Activated naive CD4-positive, alpha-beta T cell treated with anti-CD3 and anti-CD28 coated beads, Interleukin-2, amount 10 ng/mL, durations not matched to agents 7 days and 5 days (primary cell): ENCODE data around the gene USP34.

Source experiments
- CTCF ChIA-PET: fragments of 350-600 bp; sonication (Branson Sonifier 250); formaldehyde crosslinking; loops from one replicate; lab custom pipeline; 2021; ENCODE audit warnings: antibody characterized with exemption; lab: Charles Lee
- DNase-seq: peaks from one replicate; pipeline ENCODE4 v3.0.0-alpha.2; 2020
- H3K27ac Mint-ChIP-seq: one replicate; pipeline ENCODE4 v1.8.0; 2021; ENCODE audit warnings: mild to moderate bottlenecking, moderate library complexity, mixed read lengths
- H3K27me3 Mint-ChIP-seq: one replicate; pipeline ENCODE4 v1.8.0; 2021; ENCODE audit warnings: mild to moderate bottlenecking, mixed read lengths
- H3K36me3 Mint-ChIP-seq: one replicate; pipeline ENCODE4 v1.8.0; 2021; ENCODE audit warnings: mixed read lengths
- H3K4me1 Mint-ChIP-seq: one replicate; pipeline ENCODE4 v1.8.0; 2021; ENCODE audit warnings: mixed read lengths
- H3K4me3 Mint-ChIP-seq: one replicate; pipeline ENCODE4 v1.8.0; 2021; ENCODE audit warnings: mild to moderate bottlenecking, moderate library complexity, mixed read lengths
- H3K9me3 Mint-ChIP-seq: one replicate; pipeline ENCODE4 v1.8.0; 2021; ENCODE audit warnings: mixed read lengths

USP34 gene

GRCh38 chr2:61363580-61363979 is 107.3 kb downstream of the USP34 start:
- CTCF ChIA-PET: no interaction called here
- DNase-seq: no peak
- Mint-ChIP-seq H3K4me3 (no peak overlapping the region), H3K27ac (no peak overlapping the region), H3K9me3 (no peaks in the 10 kb centered on the region), H3K27me3 (no peaks in the 10 kb centered on the region), H3K4me1 (peaks cover 33% of the 10 kb centered on the region), H3K36me3 (peaks cover 47% of the 10 kb centered on the region)

- H3K4me3 Mint-ChIP-seq: no peak overlapping the region
- no peaks in the 10 kb centered on the region for H3K27me3 Mint-ChIP-seq
- CTCF ChIA-PET: no interaction called here
- peaks cover 29% of the 10 kb centered on the region for H3K4me1 Mint-ChIP-seq
- peaks cover 44% of the 10 kb centered on the region for H3K36me3 Mint-ChIP-seq
- no peaks in the 10 kb centered on the region for H3K9me3 Mint-ChIP-seq
- no peak for DNase-seq
- no peak overlapping the region for H3K27ac Mint-ChIP-seq
Measured at GRCh38 chr2:61362873-61363272, 108.0 kb downstream of the USP34 start.

- Mint-ChIP-seq H3K27ac (no peak overlapping the region), H3K36me3 (peaks cover 38% of the 10 kb centered on the region), H3K27me3 (no peaks in the 10 kb centered on the region), H3K4me1 (peaks cover 35% of the 10 kb centered on the region), H3K9me3 (no peaks in the 10 kb centered on the region), H3K4me3 (no peak overlapping the region)
- CTCF ChIA-PET: no interaction called here
- DNase-seq: no peak
Measured at GRCh38 chr2:61361068-61361467, 109.8 kb downstream of the USP34 start.

GRCh38 chr2:61359058-61359457 is 111.8 kb downstream of the USP34 start:
- Mint-ChIP-seq H3K4me1 (peaks cover 23% of the 10 kb centered on the region), H3K36me3 (peaks cover 44% of the 10 kb centered on the region), H3K27me3 (no peaks in the 10 kb centered on the region), H3K4me3 (no peak overlapping the region), H3K27ac (no peak overlapping the region), H3K9me3 (peaks cover 2% of the 10 kb centered on the region)
- no peak for DNase-seq
- CTCF ChIA-PET: no interaction called here

- no peak overlapping the region for H3K4me3 Mint-ChIP-seq
- H3K4me1 Mint-ChIP-seq: peaks cover 20% of the 10 kb centered on the region
- no peak for DNase-seq
- H3K27me3 Mint-ChIP-seq: no peaks in the 10 kb centered on the region
- peaks cover 45% of the 10 kb centered on the region for H3K36me3 Mint-ChIP-seq
- H3K27ac Mint-ChIP-seq: no peak overlapping the region
- CTCF ChIA-PET: no interaction called here
- H3K9me3 Mint-ChIP-seq: peaks cover 8% of the 10 kb centered on the region
Measured at GRCh38 chr2:61357681-61358080, 113.2 kb downstream of the USP34 start.

GRCh38 chr2:61356958-61357350 is 113.9 kb downstream of the USP34 start:
- no peak overlapping the region for H3K27ac Mint-ChIP-seq
- CTCF ChIA-PET: no interaction called here
- no peaks in the 10 kb centered on the region for H3K27me3 Mint-ChIP-seq
- no peak overlapping the region for H3K4me3 Mint-ChIP-seq
- H3K9me3 Mint-ChIP-seq: peaks cover 9% of the 10 kb centered on the region
- peaks cover 20% of the 10 kb centered on the region for H3K4me1 Mint-ChIP-seq
- DNase-seq: no peak
- peaks cover 45% of the 10 kb centered on the region for H3K36me3 Mint-ChIP-seq

- Mint-ChIP-seq H3K36me3 (peaks cover 45% of the 10 kb centered on the region), H3K27me3 (no peaks in the 10 kb centered on the region), H3K4me3 (no peak overlapping the region), H3K9me3 (peaks cover 9% of the 10 kb centered on the region), H3K4me1 (peaks cover 18% of the 10 kb centered on the region), H3K27ac (no peak overlapping the region)
- CTCF ChIA-PET: no interaction called here
- DNase-seq: no peak
Measured at GRCh38 chr2:61356261-61356957, 114.5 kb downstream of the USP34 start.

- no peaks in the 10 kb centered on the region for H3K27me3 Mint-ChIP-seq
- CTCF ChIA-PET: no interaction called here
- no peak for DNase-seq
- peaks cover 9% of the 10 kb centered on the region for H3K9me3 Mint-ChIP-seq
- no peak overlapping the region for H3K27ac Mint-ChIP-seq
- no peak overlapping the region for H3K4me3 Mint-ChIP-seq
- H3K4me1 Mint-ChIP-seq: peaks cover 13% of the 10 kb centered on the region
- H3K36me3 Mint-ChIP-seq: peaks cover 52% of the 10 kb centered on the region
Measured at GRCh38 chr2:61354543-61355197, 116.2 kb downstream of the USP34 start.

- peaks cover 9% of the 10 kb centered on the region for H3K9me3 Mint-ChIP-seq
- peaks cover 13% of the 10 kb centered on the region for H3K4me1 Mint-ChIP-seq
- no peak overlapping the region for H3K4me3 Mint-ChIP-seq
- peaks cover 49% of the 10 kb centered on the region for H3K36me3 Mint-ChIP-seq
- no peak for DNase-seq
- no peaks in the 10 kb centered on the region for H3K27me3 Mint-ChIP-seq
- no peak overlapping the region for H3K27ac Mint-ChIP-seq
- CTCF ChIA-PET: no interaction called here
Measured at GRCh38 chr2:61353909-61354308, 117.0 kb downstream of the USP34 start.

- DNase-seq: no peak
- Mint-ChIP-seq H3K27ac (no peak overlapping the region), H3K4me1 (no peaks in the 10 kb centered on the region), H3K27me3 (no peaks in the 10 kb centered on the region), H3K4me3 (no peak overlapping the region), H3K36me3 (peaks cover 49% of the 10 kb centered on the region), H3K9me3 (peaks cover 9% of the 10 kb centered on the region)
- CTCF ChIA-PET: interaction anchor here (0.7 kb wide), 1 partner anchor 53 kb away, joined by 3 read pairs; no protein-coding TSS in a partner anchor
Measured at GRCh38 chr2:61350777-61351176, 120.1 kb downstream of the USP34 start.

- CTCF ChIA-PET: no interaction called here
- DNase-seq: no peak
- Mint-ChIP-seq H3K4me1 (no peaks in the 10 kb centered on the region), H3K9me3 (no peaks in the 10 kb centered on the region), H3K27ac (no peak overlapping the region), H3K27me3 (no peaks in the 10 kb centered on the region), H3K4me3 (no peak overlapping the region), H3K36me3 (peaks cover 49% of the 10 kb centered on the region)
Measured at GRCh38 chr2:61343141-61343540, 127.7 kb downstream of the USP34 start.

GRCh38 chr2:61340242-61340641 is 130.6 kb downstream of the USP34 start:
- Mint-ChIP-seq H3K27me3 (no peaks in the 10 kb centered on the region), H3K9me3 (no peaks in the 10 kb centered on the region), H3K4me3 (no peak overlapping the region), H3K36me3 (peaks cover 44% of the 10 kb centered on the region), H3K27ac (no peak overlapping the region), H3K4me1 (no peaks in the 10 kb centered on the region)
- DNase-seq: no peak
- CTCF ChIA-PET: no interaction called here

- no peaks in the 10 kb centered on the region for H3K27me3 Mint-ChIP-seq
- H3K27ac Mint-ChIP-seq: no peak overlapping the region
- no peak for DNase-seq
- H3K36me3 Mint-ChIP-seq: peaks cover 36% of the 10 kb centered on the region
- no peaks in the 10 kb centered on the region for H3K9me3 Mint-ChIP-seq
- CTCF ChIA-PET: no interaction called here
- no peak overlapping the region for H3K4me3 Mint-ChIP-seq
- no peaks in the 10 kb centered on the region for H3K4me1 Mint-ChIP-seq
Measured at GRCh38 chr2:61338447-61338846, 132.4 kb downstream of the USP34 start.

- Mint-ChIP-seq H3K36me3 (peaks cover 28% of the 10 kb centered on the region), H3K9me3 (no peaks in the 10 kb centered on the region), H3K27ac (no peak overlapping the region), H3K27me3 (no peaks in the 10 kb centered on the region), H3K4me1 (no peaks in the 10 kb centered on the region), H3K4me3 (no peak overlapping the region)
- no peak for DNase-seq
- CTCF ChIA-PET: interaction anchor here (1.1 kb wide), 1 partner anchor 16 kb away, joined by 3 read pairs; no protein-coding TSS in a partner anchor
Measured at GRCh38 chr2:61335187-61335586, 135.7 kb downstream of the USP34 start.

GRCh38 chr2:61334466-61334865 is 136.4 kb downstream of the USP34 start:
- H3K27me3 Mint-ChIP-seq: no peaks in the 10 kb centered on the region
- H3K9me3 Mint-ChIP-seq: no peaks in the 10 kb centered on the region
- H3K4me1 Mint-ChIP-seq: no peaks in the 10 kb centered on the region
- CTCF ChIA-PET: no interaction called here
- H3K36me3 Mint-ChIP-seq: peaks cover 33% of the 10 kb centered on the region
- no peak overlapping the region for H3K27ac Mint-ChIP-seq
- H3K4me3 Mint-ChIP-seq: no peak overlapping the region
- DNase-seq: no peak
